Activated naive CD4-positive, alpha-beta T cell treated with Interleukin-2 at 50 U/mL for 16 hours (primary cell): ENCODE data around the gene ADGRG3.
"Not testable (repeated sequence)": the region's sequence is repeated elsewhere in the genome, so short reads cannot be mapped to it uniquely, and the experiment has no call there.

Experiments used
- DNase-seq: peaks from one replicate; pipeline ENCODE4 v3.0.0-alpha.2; 2020

The ADGRG3 gene

DNA sequence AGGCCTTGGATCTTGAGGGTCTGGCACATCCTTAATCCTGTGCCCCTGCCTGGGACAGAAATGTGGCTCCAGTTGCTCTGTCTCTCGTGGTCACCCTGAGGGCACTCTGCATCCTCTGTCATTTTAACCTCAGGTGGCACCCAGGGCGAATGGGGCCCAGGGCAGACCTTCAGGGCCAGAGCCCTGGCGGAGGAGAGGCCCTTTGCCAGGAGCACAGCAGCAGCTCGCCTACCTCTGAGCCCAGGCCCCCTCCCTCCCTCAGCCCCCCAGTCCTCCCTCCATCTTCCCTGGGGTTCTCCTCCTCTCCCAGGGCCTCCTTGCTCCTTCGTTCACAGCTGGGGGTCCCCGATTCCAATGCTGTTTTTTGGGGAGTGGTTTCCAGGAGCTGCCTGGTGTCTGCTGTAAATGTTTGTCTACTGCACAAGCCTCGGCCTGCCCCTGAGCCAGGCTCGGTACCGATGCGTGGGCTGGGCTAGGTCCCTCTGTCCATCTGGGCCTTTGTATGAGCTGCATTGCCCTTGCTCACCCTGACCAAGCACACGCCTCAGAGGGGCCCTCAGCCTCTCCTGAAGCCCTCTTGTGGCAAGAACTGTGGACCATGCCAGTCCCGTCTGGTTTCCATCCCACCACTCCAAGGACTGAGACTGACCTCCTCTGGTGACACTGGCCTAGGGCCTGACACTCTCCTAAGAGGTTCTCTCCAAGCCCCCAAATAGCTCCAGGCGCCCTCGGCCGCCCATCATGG, 4.0 kb upstream of the ADGRG3 start:
- no peak for DNase-seq

GRCh38 chr16:57664662-57665025, 3.5 kb upstream of the ADGRG3 start:
- no peak for DNase-seq

- DNase-seq = no peak
Observed at GRCh38 chr16:57665541-57665940, 2.6 kb upstream of the ADGRG3 start.

- no peak for DNase-seq
Observed at GRCh38 chr16:57666353-57667047, 1.6 kb upstream of the ADGRG3 start.

GRCh38 chr16:57667048-57667525, 1.0 kb upstream of the ADGRG3 start:
- DNase-seq = no peak

DNA sequence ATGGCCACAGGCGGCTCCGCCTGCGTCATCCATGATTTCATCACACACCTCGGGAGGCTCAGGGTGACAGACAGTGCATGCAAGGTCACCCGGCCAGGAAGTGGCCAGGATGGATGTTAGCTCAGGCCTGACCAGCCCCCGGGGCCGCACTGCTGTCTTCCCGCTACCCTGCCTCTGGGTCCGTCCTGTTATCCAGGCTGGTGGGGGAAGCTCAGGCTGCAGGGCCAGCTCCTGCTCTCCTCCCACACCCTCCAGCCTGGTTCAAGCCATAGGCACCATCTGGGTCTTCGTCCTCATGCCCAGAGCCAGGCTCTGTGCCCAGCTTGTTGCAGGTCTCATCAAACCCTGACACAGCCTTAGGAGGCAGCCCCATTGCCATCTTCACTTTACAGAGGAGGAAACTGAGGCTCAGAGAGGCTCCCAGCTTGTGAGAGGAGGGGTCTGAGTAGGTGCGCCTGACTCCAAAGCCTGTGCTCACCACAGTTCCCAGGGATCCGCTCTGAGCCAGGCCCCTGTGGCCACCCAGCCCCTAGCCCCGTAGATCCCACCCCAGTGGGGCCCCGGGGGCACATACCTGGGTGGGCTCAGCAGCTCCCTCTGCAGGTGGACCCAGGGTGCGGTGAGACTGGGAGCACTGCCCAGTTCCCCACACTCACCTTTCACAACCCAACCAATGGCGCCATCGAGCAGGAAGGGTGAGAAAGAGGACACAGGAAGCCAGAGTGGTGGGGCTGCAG, 412 bp upstream of the ADGRG3 start:
- DNase-seq = no peak

DNA sequence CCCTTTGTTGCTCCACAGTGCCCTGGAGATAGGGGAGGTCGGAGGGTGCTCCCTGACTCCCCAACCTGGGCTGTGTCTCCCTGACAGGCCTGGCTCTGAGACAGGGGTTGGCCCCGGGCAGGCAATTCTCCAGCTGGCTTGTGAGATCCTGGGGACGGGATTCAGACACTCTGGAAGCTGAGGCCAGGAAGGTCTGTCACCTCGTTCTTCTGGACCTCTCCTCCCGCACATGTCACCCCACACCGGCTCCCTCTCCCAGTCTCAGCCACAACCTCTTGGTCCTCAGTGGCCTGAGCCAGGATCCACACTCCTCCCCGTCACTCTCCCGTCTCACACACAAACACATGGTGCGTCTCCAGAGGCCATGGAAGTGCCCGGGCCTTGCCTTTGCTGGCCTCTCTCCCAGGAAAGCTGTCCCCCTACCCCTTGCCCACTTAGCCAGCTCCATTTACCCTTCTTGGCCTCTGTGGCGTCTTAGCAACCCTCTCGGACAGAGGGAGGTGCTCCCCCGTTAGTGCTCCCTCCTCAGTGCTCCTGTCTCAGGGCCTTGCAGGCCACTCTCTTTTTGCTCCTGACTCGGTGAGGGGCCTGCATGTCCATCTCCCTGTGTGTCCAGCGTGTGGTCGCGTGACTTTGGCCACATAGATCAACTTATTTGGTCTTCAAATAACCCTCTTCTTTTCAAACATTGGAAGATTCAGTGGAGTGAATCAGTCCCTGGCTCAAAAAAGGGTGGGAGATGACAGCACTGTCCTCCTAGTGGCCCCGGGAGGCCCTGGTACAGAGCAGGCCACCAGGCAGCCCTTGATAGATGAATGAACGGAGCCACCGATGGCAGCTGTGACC, 747 bp downstream of the ADGRG3 start:
- no peak for DNase-seq

- no peak for DNase-seq
Observed at GRCh38 chr16:57669476-57670162, 1.5 kb downstream of the ADGRG3 start.

DNA sequence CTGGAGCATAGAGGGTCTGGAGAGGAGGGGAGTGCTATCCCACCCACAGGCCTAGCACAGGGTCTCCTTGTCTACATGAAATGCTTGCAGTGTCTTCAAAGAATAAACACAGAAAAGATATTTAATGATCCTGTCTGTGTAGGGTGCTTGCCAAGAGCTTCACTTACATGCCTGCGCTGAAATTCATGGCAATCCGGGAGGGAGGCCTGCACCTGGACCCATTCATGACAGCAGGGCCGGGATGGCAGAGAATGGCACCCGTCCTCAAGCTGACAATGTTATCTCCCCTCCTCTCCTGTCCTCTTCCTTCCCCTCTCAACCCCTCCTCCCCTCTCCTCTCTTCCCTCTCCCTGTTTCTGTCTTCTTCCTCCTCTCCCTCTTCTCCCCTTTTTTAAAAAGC, 2.1 kb downstream of the ADGRG3 start:
- DNase-seq = no peak

DNA sequence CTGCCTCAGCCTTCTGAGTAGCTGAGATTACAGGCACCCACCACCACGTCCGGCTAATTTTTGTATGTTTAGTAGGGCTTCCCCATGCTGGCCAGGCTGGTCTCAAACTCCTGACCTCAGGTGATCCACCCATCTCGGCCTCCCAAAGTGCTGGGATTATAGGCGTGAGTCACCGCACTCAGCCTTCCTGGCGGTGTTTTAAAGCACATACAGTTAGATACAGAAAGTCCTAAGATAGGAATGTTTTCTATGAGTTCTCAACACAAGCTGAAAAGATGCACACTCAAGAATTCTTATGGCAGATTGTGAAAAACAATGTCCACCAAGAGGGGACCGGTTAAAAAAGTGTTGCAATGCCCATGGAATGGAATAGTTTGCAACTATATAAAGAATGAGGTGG, 3.3 kb downstream of the ADGRG3 start:
- DNase-seq = not testable (repeated sequence)

DNA sequence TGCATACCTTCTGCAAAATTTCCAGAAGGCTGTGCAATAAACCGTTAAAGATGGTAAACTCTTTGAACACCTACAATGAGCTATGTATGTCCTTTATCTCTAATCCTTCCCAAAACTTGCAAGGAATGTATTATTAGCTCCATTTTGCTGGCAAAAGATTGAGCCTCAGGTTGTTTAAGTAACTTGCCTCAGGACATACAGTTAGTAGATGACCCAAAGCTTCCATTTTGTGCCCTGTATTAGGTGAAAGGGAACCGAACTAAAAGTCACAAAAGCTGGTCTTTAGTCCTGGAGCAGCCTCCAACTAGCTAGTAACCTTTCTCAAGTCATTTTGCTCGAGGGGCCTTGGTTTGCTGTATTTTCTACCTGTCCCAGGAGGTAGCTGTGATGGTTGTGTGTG, 4.3 kb downstream of the ADGRG3 start:
- DNase-seq = no peak

- DNase-seq = no peak
Observed at GRCh38 chr16:57672824-57673223, 4.7 kb downstream of the ADGRG3 start.

DNA sequence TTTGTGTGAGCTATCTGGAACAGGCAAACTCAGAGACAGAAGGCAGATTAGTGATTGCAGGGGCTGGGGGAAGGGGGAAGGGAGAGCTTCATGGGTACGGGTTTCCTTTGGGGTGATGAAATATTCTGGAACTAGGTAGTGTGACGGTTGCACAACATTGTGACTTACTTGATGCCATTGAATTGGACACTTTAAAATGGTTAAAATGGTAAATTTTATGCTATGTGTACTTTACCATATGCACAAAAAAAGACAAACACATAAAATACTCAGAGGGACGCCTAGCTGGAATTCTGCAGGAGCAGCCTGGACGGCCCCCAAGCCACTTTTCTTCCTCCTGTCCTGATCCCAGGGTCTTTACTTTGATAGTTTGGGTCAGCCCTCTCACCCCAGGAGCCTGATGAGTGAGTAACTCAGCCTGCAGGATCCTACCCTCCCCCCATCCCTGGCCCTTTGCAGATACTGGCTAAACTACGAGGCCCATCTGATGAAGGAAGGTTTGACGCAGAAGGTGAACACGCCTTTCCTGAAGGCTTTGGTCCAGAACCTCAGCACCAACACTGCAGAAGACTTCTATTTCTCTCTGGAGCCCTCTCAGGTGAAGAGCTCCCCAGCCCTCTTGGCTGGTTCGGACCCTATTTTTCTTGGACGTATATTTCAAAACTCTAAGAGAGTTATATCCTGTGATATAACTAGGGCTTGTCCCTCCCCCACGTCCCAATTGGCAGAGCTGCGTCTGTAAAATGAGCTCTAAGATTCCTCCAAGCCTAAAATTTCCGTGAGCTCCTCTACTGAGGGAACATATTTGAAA, 7.8 kb downstream of the ADGRG3 start:
- DNase-seq = no peak

- no peak for DNase-seq
Observed at GRCh38 chr16:57676553-57677085, 8.5 kb downstream of the ADGRG3 start.

DNA sequence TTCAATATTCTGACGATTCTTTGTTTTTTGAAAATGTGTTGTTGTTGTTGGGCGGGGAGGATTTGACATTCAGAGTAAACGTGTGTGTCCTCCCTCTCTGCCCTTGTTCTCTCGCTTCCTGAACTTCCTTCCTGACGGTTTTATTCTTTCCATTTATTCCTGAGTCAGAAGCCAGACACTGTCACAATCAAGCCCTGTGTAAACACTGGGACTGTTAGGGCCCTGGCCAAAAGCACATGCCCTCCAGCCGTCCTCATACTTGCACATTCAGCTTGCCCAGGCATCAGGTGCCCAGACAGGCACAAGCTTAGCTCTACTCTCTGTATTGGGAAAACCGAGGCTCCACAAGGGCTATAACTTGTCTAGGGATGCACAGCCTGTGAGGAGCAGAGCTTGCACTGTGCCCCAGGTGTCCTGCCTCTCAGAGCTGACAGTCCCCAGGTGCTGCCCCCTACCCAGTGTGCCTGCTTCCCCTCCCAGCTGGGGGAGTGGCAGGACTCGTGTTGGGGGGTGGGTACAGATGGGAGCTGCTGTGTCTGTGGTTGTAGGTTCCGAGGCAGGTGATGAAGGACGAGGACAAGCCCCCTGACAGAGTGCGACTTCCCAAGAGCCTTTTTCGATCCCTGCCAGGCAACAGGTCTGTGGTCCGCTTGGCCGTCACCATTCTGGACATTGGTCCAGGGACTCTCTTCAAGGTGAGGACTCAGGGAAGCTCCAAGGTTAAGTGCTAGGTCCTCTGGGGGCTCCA, 9.7 kb downstream of the ADGRG3 start:
- DNase-seq = no peak

- DNase-seq = no peak
Observed at GRCh38 chr16:57679016-57679415, 10.9 kb downstream of the ADGRG3 start.

GRCh38 chr16:57679767-57680482, 11.8 kb downstream of the ADGRG3 start:
- no peak for DNase-seq

GRCh38 chr16:57680842-57681375, 12.8 kb downstream of the ADGRG3 start:
- DNase-seq = no peak
